ENCODE results near the gene ADCY2.

The ADCY2 gene

GRCh38 chr5:7468742-7469141, 72.8 kb downstream of the ADCY2 start:
- Histone ChIP-seq H3K27ac (ENCODE audit: insufficient read depth, low read length, poor library complexity, severe bottlenecking) (no peak overlapping the region), H3K9me3 (ENCODE audit: control insufficient read depth, low read length) (no peaks in the 10 kb centered on the region), H3K27me3 (replicated peaks; ENCODE audit: control insufficient read depth, insufficient read depth, low read length, poor library complexity, severe bottlenecking) (no peaks in the 10 kb centered on the region), H3K36me3 (ENCODE audit: control insufficient read depth, insufficient read depth, low read length) (no peaks in the 10 kb centered on the region), H3K4me3 (ENCODE audit: insufficient read depth, low read depth, low read length, poor library complexity, severe bottlenecking) (no peak overlapping the region), H3K4me1 (ENCODE audit: control insufficient read depth, insufficient read depth, low read length, poor library complexity, severe bottlenecking) (no peaks in the 10 kb centered on the region)
- no peak for DNase-seq

GRCh38 chr5:7471710-7472109, 75.8 kb downstream of the ADCY2 start:
- H3K27ac ChIP-seq (ENCODE audit: insufficient read depth, low read length, poor library complexity, severe bottlenecking), result no peak overlapping the region
- H3K9me3 ChIP-seq (ENCODE audit: control insufficient read depth, low read length), result no peaks in the 10 kb centered on the region
- DNase-seq, result no peak
- no peaks in the 10 kb centered on the region for H3K27me3 ChIP-seq (replicated peaks; ENCODE audit: control insufficient read depth, insufficient read depth, low read length, poor library complexity, severe bottlenecking)
- no peak overlapping the region for H3K4me3 ChIP-seq (ENCODE audit: insufficient read depth, low read depth, low read length, poor library complexity, severe bottlenecking)
- no peaks in the 10 kb centered on the region for H3K36me3 ChIP-seq (ENCODE audit: control insufficient read depth, insufficient read depth, low read length)
- H3K4me1 ChIP-seq (ENCODE audit: control insufficient read depth, insufficient read depth, low read length, poor library complexity, severe bottlenecking), result no peaks in the 10 kb centered on the region

GRCh38 chr5:7473115-7473514, 77.2 kb downstream of the ADCY2 start:
- DNase-seq, result no peak
- H3K27ac ChIP-seq (ENCODE audit: insufficient read depth, low read length, poor library complexity, severe bottlenecking), result no peak overlapping the region
- H3K9me3 ChIP-seq (ENCODE audit: control insufficient read depth, low read length), result no peaks in the 10 kb centered on the region
- no peaks in the 10 kb centered on the region for H3K36me3 ChIP-seq (ENCODE audit: control insufficient read depth, insufficient read depth, low read length)
- no peaks in the 10 kb centered on the region for H3K4me1 ChIP-seq (ENCODE audit: control insufficient read depth, insufficient read depth, low read length, poor library complexity, severe bottlenecking)
- H3K4me3 ChIP-seq (ENCODE audit: insufficient read depth, low read depth, low read length, poor library complexity, severe bottlenecking), result no peak overlapping the region
- H3K27me3 ChIP-seq (replicated peaks; ENCODE audit: control insufficient read depth, insufficient read depth, low read length, poor library complexity, severe bottlenecking), result no peaks in the 10 kb centered on the region

- no peaks in the 10 kb centered on the region for H3K4me1 ChIP-seq (ENCODE audit: control insufficient read depth, insufficient read depth, low read length, poor library complexity, severe bottlenecking)
- no peak for DNase-seq
- H3K4me3 ChIP-seq (ENCODE audit: insufficient read depth, low read depth, low read length, poor library complexity, severe bottlenecking), result no peak overlapping the region
- no peaks in the 10 kb centered on the region for H3K27me3 ChIP-seq (replicated peaks; ENCODE audit: control insufficient read depth, insufficient read depth, low read length, poor library complexity, severe bottlenecking)
- H3K9me3 ChIP-seq (ENCODE audit: control insufficient read depth, low read length), result no peaks in the 10 kb centered on the region
- no peak overlapping the region for H3K27ac ChIP-seq (ENCODE audit: insufficient read depth, low read length, poor library complexity, severe bottlenecking)
- no peaks in the 10 kb centered on the region for H3K36me3 ChIP-seq (ENCODE audit: control insufficient read depth, insufficient read depth, low read length)
Measured at GRCh38 chr5:7473668-7474215, 77.8 kb downstream of the ADCY2 start.

- H3K9me3 ChIP-seq (ENCODE audit: control insufficient read depth, low read length), result no peaks in the 10 kb centered on the region
- DNase-seq, result no peak
- H3K27me3 ChIP-seq (replicated peaks; ENCODE audit: control insufficient read depth, insufficient read depth, low read length, poor library complexity, severe bottlenecking), result no peaks in the 10 kb centered on the region
- no peaks in the 10 kb centered on the region for H3K36me3 ChIP-seq (ENCODE audit: control insufficient read depth, insufficient read depth, low read length)
- no peak overlapping the region for H3K4me3 ChIP-seq (ENCODE audit: insufficient read depth, low read depth, low read length, poor library complexity, severe bottlenecking)
- no peaks in the 10 kb centered on the region for H3K4me1 ChIP-seq (ENCODE audit: control insufficient read depth, insufficient read depth, low read length, poor library complexity, severe bottlenecking)
- no peak overlapping the region for H3K27ac ChIP-seq (ENCODE audit: insufficient read depth, low read length, poor library complexity, severe bottlenecking)
Measured at GRCh38 chr5:7474821-7475403, 79.0 kb downstream of the ADCY2 start.

GRCh38 chr5:7478459-7478858, 82.5 kb downstream of the ADCY2 start:
- H3K4me1 ChIP-seq (ENCODE audit: control insufficient read depth, insufficient read depth, low read length, poor library complexity, severe bottlenecking), result no peaks in the 10 kb centered on the region
- no peak overlapping the region for H3K27ac ChIP-seq (ENCODE audit: insufficient read depth, low read length, poor library complexity, severe bottlenecking)
- H3K4me3 ChIP-seq (ENCODE audit: insufficient read depth, low read depth, low read length, poor library complexity, severe bottlenecking), result no peak overlapping the region

GRCh38 chr5:7488734-7489133, 92.8 kb downstream of the ADCY2 start:
- H3K27me3 ChIP-seq (replicated peaks; ENCODE audit: control insufficient read depth, insufficient read depth, low read length, poor library complexity, severe bottlenecking), result no peaks in the 10 kb centered on the region
- H3K4me1 ChIP-seq (ENCODE audit: control insufficient read depth, insufficient read depth, low read length, poor library complexity, severe bottlenecking), result no peaks in the 10 kb centered on the region
- no peak overlapping the region for H3K4me3 ChIP-seq (ENCODE audit: insufficient read depth, low read depth, low read length, poor library complexity, severe bottlenecking)
- no peaks in the 10 kb centered on the region for H3K9me3 ChIP-seq (ENCODE audit: control insufficient read depth, low read length)
- DNase-seq, result no peak
- no peaks in the 10 kb centered on the region for H3K36me3 ChIP-seq (ENCODE audit: control insufficient read depth, insufficient read depth, low read length)
- H3K27ac ChIP-seq (ENCODE audit: insufficient read depth, low read length, poor library complexity, severe bottlenecking), result no peak overlapping the region

More at GRCh38 chr5:7478459-7478858, 82.5 kb downstream of the ADCY2 start:
- no peaks in the 10 kb centered on the region for H3K9me3 ChIP-seq (ENCODE audit: control insufficient read depth, low read length)
- no peaks in the 10 kb centered on the region for H3K27me3 ChIP-seq (replicated peaks; ENCODE audit: control insufficient read depth, insufficient read depth, low read length, poor library complexity, severe bottlenecking)
- H3K36me3 ChIP-seq (ENCODE audit: control insufficient read depth, insufficient read depth, low read length), result no peaks in the 10 kb centered on the region
- DNase-seq, result no peak

- no peaks in the 10 kb centered on the region for H3K36me3 ChIP-seq (ENCODE audit: control insufficient read depth, insufficient read depth, low read length)
- H3K4me1 ChIP-seq (ENCODE audit: control insufficient read depth, insufficient read depth, low read length, poor library complexity, severe bottlenecking), result no peaks in the 10 kb centered on the region
- no peaks in the 10 kb centered on the region for H3K9me3 ChIP-seq (ENCODE audit: control insufficient read depth, low read length)
- no peak overlapping the region for H3K4me3 ChIP-seq (ENCODE audit: insufficient read depth, low read depth, low read length, poor library complexity, severe bottlenecking)
- H3K27me3 ChIP-seq (replicated peaks; ENCODE audit: control insufficient read depth, insufficient read depth, low read length, poor library complexity, severe bottlenecking), result no peaks in the 10 kb centered on the region
- H3K27ac ChIP-seq (ENCODE audit: insufficient read depth, low read length, poor library complexity, severe bottlenecking), result no peak overlapping the region
- DNase-seq, result no peak
Measured at GRCh38 chr5:7492371-7492770, 96.4 kb downstream of the ADCY2 start.

GRCh38 chr5:7493081-7493480, 97.1 kb downstream of the ADCY2 start:
- H3K9me3 ChIP-seq (ENCODE audit: control insufficient read depth, low read length), result no peaks in the 10 kb centered on the region

GRCh38 chr5:7493622-7494021, 97.7 kb downstream of the ADCY2 start:
- Histone ChIP-seq H3K4me3 (ENCODE audit: insufficient read depth, low read depth, low read length, poor library complexity, severe bottlenecking) (no peak overlapping the region), H3K4me1 (ENCODE audit: control insufficient read depth, insufficient read depth, low read length, poor library complexity, severe bottlenecking) (no peaks in the 10 kb centered on the region), H3K27me3 (replicated peaks; ENCODE audit: control insufficient read depth, insufficient read depth, low read length, poor library complexity, severe bottlenecking) (no peaks in the 10 kb centered on the region), H3K9me3 (ENCODE audit: control insufficient read depth, low read length) (no peaks in the 10 kb centered on the region), H3K36me3 (ENCODE audit: control insufficient read depth, insufficient read depth, low read length) (no peaks in the 10 kb centered on the region), H3K27ac (ENCODE audit: insufficient read depth, low read length, poor library complexity, severe bottlenecking) (no peak overlapping the region)
- DNase-seq, result no peak

More at GRCh38 chr5:7493081-7493480, 97.1 kb downstream of the ADCY2 start:
- DNase-seq, result no peak
- H3K27ac ChIP-seq (ENCODE audit: insufficient read depth, low read length, poor library complexity, severe bottlenecking), result no peak overlapping the region
- H3K27me3 ChIP-seq (replicated peaks; ENCODE audit: control insufficient read depth, insufficient read depth, low read length, poor library complexity, severe bottlenecking), result no peaks in the 10 kb centered on the region
- no peaks in the 10 kb centered on the region for H3K4me1 ChIP-seq (ENCODE audit: control insufficient read depth, insufficient read depth, low read length, poor library complexity, severe bottlenecking)
- H3K4me3 ChIP-seq (ENCODE audit: insufficient read depth, low read depth, low read length, poor library complexity, severe bottlenecking), result no peak overlapping the region
- H3K36me3 ChIP-seq (ENCODE audit: control insufficient read depth, insufficient read depth, low read length), result no peaks in the 10 kb centered on the region

Data from effector memory CD4-positive, alpha-beta T cell (primary cell).